OCI-LY1 (cell line): ENCODE measurements around the gene PVALEF.

Experiments
- EZH2 ChIP-seq: fragments of 200-600 bp; sonication (generic), shearing (Covaris generic); IDR thresholded peaks from 2 replicates; pipeline ENCODE4 v1.8.0; 2017; ENCODE audit warnings: borderline replicate concordance, mixed run types, mild to moderate bottlenecking, antibody characterized with exemption, low read length, moderate library complexity, mixed read lengths
- TF ChIP-seq, protein P1 (sequence below): fragments of 200-600 bp; sonication (generic), shearing (Covaris generic); IDR thresholded peaks from 2 replicates; pipeline ENCODE4 v1.5.1; 2017; ENCODE audit warnings: mild to moderate bottlenecking, antibody characterized with exemption, low read length, moderate library complexity, mixed read lengths

DNA sequence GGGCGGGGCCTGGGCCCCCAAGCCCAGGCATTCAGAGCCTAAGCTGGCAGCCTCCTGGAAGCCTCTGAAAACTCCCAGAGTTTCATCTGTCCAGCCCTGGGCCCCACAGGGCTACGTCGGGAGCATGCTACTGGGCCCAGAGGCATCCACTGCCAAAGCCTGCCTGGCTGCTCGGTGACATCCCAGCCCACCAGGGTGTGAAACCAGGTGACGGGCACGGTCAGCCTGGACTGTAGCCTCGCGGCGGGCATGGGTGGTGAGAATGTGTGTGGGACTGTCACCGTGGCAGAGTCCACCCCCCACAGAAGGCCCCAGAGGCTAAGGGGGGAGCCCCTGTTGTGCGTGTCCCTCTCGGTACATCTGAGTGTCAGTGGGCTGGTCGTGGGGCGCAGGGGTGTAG lies 26.3 kb downstream of the PVALEF start:
- no peak for TF ChIP-seq EZH2
- TF ChIP-seq, protein P1, sequence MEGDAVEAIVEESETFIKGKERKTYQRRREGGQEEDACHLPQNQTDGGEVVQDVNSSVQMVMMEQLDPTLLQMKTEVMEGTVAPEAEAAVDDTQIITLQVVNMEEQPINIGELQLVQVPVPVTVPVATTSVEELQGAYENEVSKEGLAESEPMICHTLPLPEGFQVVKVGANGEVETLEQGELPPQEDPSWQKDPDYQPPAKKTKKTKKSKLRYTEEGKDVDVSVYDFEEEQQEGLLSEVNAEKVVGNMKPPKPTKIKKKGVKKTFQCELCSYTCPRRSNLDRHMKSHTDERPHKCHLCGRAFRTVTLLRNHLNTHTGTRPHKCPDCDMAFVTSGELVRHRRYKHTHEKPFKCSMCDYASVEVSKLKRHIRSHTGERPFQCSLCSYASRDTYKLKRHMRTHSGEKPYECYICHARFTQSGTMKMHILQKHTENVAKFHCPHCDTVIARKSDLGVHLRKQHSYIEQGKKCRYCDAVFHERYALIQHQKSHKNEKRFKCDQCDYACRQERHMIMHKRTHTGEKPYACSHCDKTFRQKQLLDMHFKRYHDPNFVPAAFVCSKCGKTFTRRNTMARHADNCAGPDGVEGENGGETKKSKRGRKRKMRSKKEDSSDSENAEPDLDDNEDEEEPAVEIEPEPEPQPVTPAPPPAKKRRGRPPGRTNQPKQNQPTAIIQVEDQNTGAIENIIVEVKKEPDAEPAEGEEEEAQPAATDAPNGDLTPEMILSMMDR, result no peak
